ENCODE results near the gene DYRK1B.

- TF ChIP-seq CTCF (IDR thresholded peaks at IDR 0.05) (no peak), EP300 (IDR thresholded peaks at IDR 0.05; ENCODE audit: borderline replicate concordance in 1 of 2, low read depth in 1 of 2, low read length in 1 of 2) (no peak)
Observed at GRCh38 chr19:39816287-39817048, 17.5 kb downstream of the DYRK1B start.

Data from SK-N-SH (cell line).